ENCODE measurements around the gene DPH2. TPM values are rescaled to one million over a fixed set of nuclear protein-coding genes. Genes with fewer than 3 reads are reported as not detected.

The DPH2 gene
- total RNA-seq, 2 experiments from 2014 or later = 29.6 to 34.1 TPM

- ChIA-PET CTCF (interaction anchor here (0.9 kb wide), 1 partner anchor 21 kb away, joined by 4 read pairs; no protein-coding TSS in a partner anchor), POLR2A (no interaction called here)
- intact Hi-C loops (cut with micrococcal nuclease) = no loop called here
- Mint-ChIP-seq H3K36me3 (ENCODE audit: low read depth) (peaks cover 2% of the 10 kb centered on the region), H3K4me3 (no peak overlapping the region), H3K27me3 (no peaks in the 10 kb centered on the region), H3K9me3 (no peaks in the 10 kb centered on the region), H3K27ac (no peak overlapping the region), H3K4me1 (ENCODE audit: low read depth) (peaks cover under 1% of the 10 kb centered on the region)
- ATAC-seq = no peak
- DNase-seq = no peak
- TF ChIP-seq CTCF (IDR thresholded peaks at IDR 0.05) = no peak
These were observed 13.6 kb upstream of the DPH2 start for GRCh38 chr1:43956234-43956633.

DNA sequence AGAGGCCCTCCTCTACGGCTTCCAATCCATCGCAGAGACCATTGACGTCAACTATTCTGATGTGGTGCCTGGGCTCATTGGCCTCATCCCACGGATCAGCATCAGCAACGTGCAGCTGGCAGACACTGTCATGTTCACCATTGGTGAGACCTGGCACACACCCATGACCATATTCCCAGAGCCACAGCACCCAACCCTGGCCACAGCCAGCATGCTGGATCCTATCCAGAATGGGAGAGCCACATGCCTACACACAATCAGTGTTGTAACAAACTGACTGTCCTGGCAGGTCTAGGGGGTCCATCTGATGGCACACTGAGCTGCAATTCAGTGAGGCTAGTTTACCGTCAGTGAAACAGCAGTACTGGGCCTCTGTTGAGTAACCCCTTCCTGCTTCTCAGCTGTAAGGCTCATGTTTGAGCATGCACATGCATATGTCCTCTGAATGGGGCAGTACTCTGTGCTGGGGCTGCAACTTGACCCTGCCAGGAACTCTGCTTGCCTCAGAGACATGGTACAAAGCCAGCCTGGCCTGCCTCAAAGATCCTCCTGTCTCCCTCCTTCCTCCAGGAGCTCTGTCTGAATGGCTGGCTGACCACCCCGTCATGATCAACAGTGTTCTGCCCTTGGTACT is 12.3 kb upstream of the DPH2 start:
- TF ChIP-seq CTCF (IDR thresholded peaks at IDR 0.05) = no peak
- no peak overlapping the region for H3K27ac Mint-ChIP-seq
- no peaks in the 10 kb centered on the region for H3K4me1 Mint-ChIP-seq (ENCODE audit: low read depth)
- intact Hi-C loops (cut with micrococcal nuclease) = no loop called here
- peaks cover 2% of the 10 kb centered on the region for H3K36me3 Mint-ChIP-seq (ENCODE audit: low read depth)
- ChIA-PET POLR2A (interaction anchor here (0.6 to 2.1 kb wide), 2 partner anchors 18 to 376 kb away, joined by 3 to 4 read pairs; no protein-coding TSS in a partner anchor), CTCF (interaction anchor here (1.4 kb wide), 1 partner anchor 11 kb away, joined by 4 read pairs; the partner anchor contains the start of gene IPO13)
- DNase-seq (no peak), ATAC-seq (no peak)
- H3K9me3 Mint-ChIP-seq = no peaks in the 10 kb centered on the region
- H3K4me3 Mint-ChIP-seq = no peak overlapping the region
- H3K27me3 Mint-ChIP-seq = no peaks in the 10 kb centered on the region

- Mint-ChIP-seq H3K9me3 (no peaks in the 10 kb centered on the region), H3K27me3 (no peaks in the 10 kb centered on the region), H3K4me1 (ENCODE audit: low read depth) (no peaks in the 10 kb centered on the region), H3K4me3 (no peak overlapping the region), H3K27ac (no peak overlapping the region), H3K36me3 (ENCODE audit: low read depth) (peaks cover 2% of the 10 kb centered on the region)
- POLR2A ChIA-PET = interaction anchor here (2.1 kb wide), 1 partner anchor 17 kb away, joined by 4 read pairs; no protein-coding TSS in a partner anchor
- no peak for TF ChIP-seq CTCF (IDR thresholded peaks at IDR 0.05)
- DNase-seq = no peak
- intact Hi-C loops (cut with micrococcal nuclease) = no loop called here
- CTCF ChIA-PET = interaction anchor here (1.2 to 1.4 kb wide), 4 partner anchors 11 to 28 kb away, joined by 3 to 4 read pairs (median 4); partner anchors contain the start of gene IPO13
- ATAC-seq = no peak
These were observed 11.2 kb upstream of the DPH2 start for GRCh38 chr1:43958351-43959255.

DNA sequence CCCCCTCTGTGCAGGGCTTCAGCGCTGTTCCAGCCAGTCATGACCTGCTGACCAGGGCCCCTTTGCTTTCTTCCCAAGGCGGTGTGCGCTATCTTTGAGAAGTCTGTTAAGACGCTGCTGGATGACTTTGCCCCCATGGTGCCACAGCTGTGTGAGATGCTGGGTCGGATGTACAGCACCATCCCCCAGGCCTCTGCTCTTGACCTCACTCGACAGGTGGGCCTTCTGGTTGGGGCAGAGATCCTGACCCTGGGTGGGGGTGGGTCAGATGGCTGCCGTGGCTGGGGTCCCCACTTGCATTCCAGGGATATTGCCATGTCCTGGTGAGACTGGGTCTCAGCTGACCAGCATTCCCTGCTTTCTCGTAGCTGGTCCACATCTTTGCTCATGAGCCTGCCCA is 9.0 kb upstream of the DPH2 start:
- Mint-ChIP-seq H3K4me3 (no peak overlapping the region), H3K36me3 (ENCODE audit: low read depth) (peaks cover 2% of the 10 kb centered on the region), H3K27ac (no peak overlapping the region), H3K9me3 (no peaks in the 10 kb centered on the region), H3K4me1 (ENCODE audit: low read depth) (no peaks in the 10 kb centered on the region), H3K27me3 (no peaks in the 10 kb centered on the region)
- intact Hi-C loops (cut with micrococcal nuclease) = no loop called here
- ChIA-PET CTCF (no interaction called here), POLR2A (no interaction called here)
- ATAC-seq (no peak), DNase-seq (no peak)
- no peak for TF ChIP-seq CTCF (IDR thresholded peaks at IDR 0.05)

- no peak for DNase-seq
- Mint-ChIP-seq H3K4me1 (ENCODE audit: low read depth) (no peaks in the 10 kb centered on the region), H3K36me3 (ENCODE audit: low read depth) (peaks cover 2% of the 10 kb centered on the region), H3K4me3 (no peak overlapping the region), H3K9me3 (no peaks in the 10 kb centered on the region), H3K27ac (no peak overlapping the region), H3K27me3 (no peaks in the 10 kb centered on the region)
- POLR2A ChIA-PET = no interaction called here
- CTCF ChIA-PET = no interaction called here
- ATAC-seq = no peak
- intact Hi-C loops (cut with micrococcal nuclease) = no loop called here
- no peak for TF ChIP-seq CTCF (IDR thresholded peaks at IDR 0.05)
These were observed 8.1 kb upstream of the DPH2 start for GRCh38 chr1:43961692-43962091.

Data from activated CD8-positive, alpha-beta T cell treated with anti-CD3 and anti-CD28 coated beads for 36 hours (primary cell).